HCT116 (cell line): ENCODE results near the gene DOCK1. TPM values are rescaled to one million over a fixed set of nuclear protein-coding genes. Genes with fewer than 3 reads are reported as not detected.

Source experiments
- ATAC-seq: fragments of 200-7000 bp; cut with Tn5 transposase; 2 replicates; pipeline ENCODE4 v1.9.1; 2020; ENCODE audit warnings: mild to moderate bottlenecking, moderate library complexity
- BruUV-seq: library from RNA; stranded (reverse); fragments of 400-500 nt; replicated peaks from 2 replicates; lab custom pipeline; 2021; lab: Mats Ljungman, UMichigan
- CTCF ChIA-PET: fragments of 300-600 bp; sonication (Branson Sonifier 250); formaldehyde crosslinking; loops from one replicate; lab custom pipeline; 2021; ENCODE audit warnings: antibody characterized with exemption; lab: Charles Lee
- POLR2A ChIA-PET: fragments of 300-600, 350-600 bp; sonication (Branson Sonifier 250); formaldehyde crosslinking; loops from one replicate; lab custom pipeline; 2021; ENCODE audit warnings: antibody characterized with exemption; lab: Charles Lee
- RAD21 ChIA-PET, 2 experiments: fragments of 300-600 bp; sonication (Branson Sonifier 250); formaldehyde crosslinking; loops; one replicate each; lab custom pipeline; 2023; ENCODE audit warnings: low total read pairs in 2 of 2; ENCODE audit not compliant: uncharacterized antibody in 2 of 2, unreplicated experiment in 2 of 2, low non-redundant PET in 1 of 2; lab: Charles Lee
- DNase-seq: peaks from one replicate; pipeline ENCODE4 v3.0.0-alpha.2; 2010; ENCODE audit warnings: low read depth, low spot score
- H2AFZ ChIP-seq: fragments of 200-600 bp; shearing (Covaris generic), sonication (generic); 2 replicates; pipeline ENCODE4 v1.6.1; 2017; ENCODE audit warnings: low read depth, mixed run types, mixed read lengths, antibody characterized with exemption, low read length; ENCODE audit not compliant: poor library complexity, severe bottlenecking
- H3K27ac ChIP-seq: 2 replicates; pipeline ENCODE4 v1.5.1; 2012; ENCODE audit warnings: low read depth, low read length
- H3K27me3 ChIP-seq: fragments of 200-600 bp; sonication (generic); 2 replicates; pipeline ENCODE4 v1.6.1; 2016; ENCODE audit warnings: mixed run types, low read length, mixed read lengths; ENCODE audit not compliant: insufficient read depth
- H3K36me3 ChIP-seq, 2 experiments: fragments of 200-500 bp in 1 of 2; fragments of 200-600 bp in 1 of 2; sonication (Bioruptor generic) in 1 of 2; sonication (generic) in 1 of 2; 2 replicates each; pipeline versions ENCODE4 v1.5.1 to v1.6.1; 2014 to 2016; ENCODE audit warnings: low read length in 2 of 2, inconsistent platforms in 1 of 2, mixed read lengths in 1 of 2, mixed run types in 1 of 2; ENCODE audit not compliant: insufficient read depth in 2 of 2, control insufficient read depth in 1 of 2
- H3K4me1 ChIP-seq, 2 experiments: fragments of 200-600 bp in 1 of 2; sonication (generic) in 1 of 2; 2 replicates each; pipeline versions ENCODE4 v1.5.1 to v1.6.1; 2012 to 2017; ENCODE audit warnings: low read length in 2 of 2, inconsistent platforms in 1 of 2, mild to moderate bottlenecking in 1 of 2, mixed read lengths in 1 of 2, mixed run types in 1 of 2, moderate library complexity in 1 of 2; ENCODE audit not compliant: insufficient read depth in 2 of 2, control insufficient read depth in 1 of 2
- H3K4me2 ChIP-seq: fragments of 200-600 bp; sonication (generic); 2 replicates; pipeline ENCODE4 v1.6.1; 2017; ENCODE audit warnings: mixed run types, low read length, mixed read lengths
- H3K4me3 ChIP-seq, 2 experiments: fragments of 200-600 bp in 1 of 2; sonication (generic) in 1 of 2; replicated peaks in 1 of 2; 2 replicates each; pipeline ENCODE4 v1.5.1; 2011 to 2016; ENCODE audit warnings: low read length in 2 of 2, control low read depth in 1 of 2, low read depth in 1 of 2, mild to moderate bottlenecking in 1 of 2, mixed read lengths in 1 of 2, mixed run types in 1 of 2
- H3K79me2 ChIP-seq: fragments of 200-600 bp; sonication (generic); 2 replicates; pipeline ENCODE4 v1.6.1; 2017; ENCODE audit warnings: mild to moderate bottlenecking, mixed run types, low read length, moderate library complexity, mixed read lengths; ENCODE audit not compliant: insufficient read depth
- H3K9ac ChIP-seq: fragments of 200-600 bp; sonication (generic); 2 replicates; pipeline ENCODE4 v1.6.1; 2016; ENCODE audit warnings: low read length, mixed read lengths
- H3K9me2 ChIP-seq: fragments of 200-600 bp; sonication (generic), shearing (Covaris generic); 2 replicates; pipeline ENCODE4 v1.6.1; 2017; ENCODE audit warnings: mixed run types, mild to moderate bottlenecking, moderate library complexity; ENCODE audit not compliant: insufficient read depth
- H3K9me3 ChIP-seq, 2 experiments: fragments of 200-500 bp in 1 of 2; fragments of 200-600 bp in 1 of 2; sonication (Bioruptor generic) in 1 of 2; sonication (generic) in 1 of 2; 2 replicates each; pipeline ENCODE4 v1.6.1; 2014 to 2017; ENCODE audit warnings: low read length in 2 of 2, mixed read lengths in 2 of 2, inconsistent platforms in 1 of 2, low read depth in 1 of 2, mild to moderate bottlenecking in 1 of 2, mixed run types in 1 of 2, moderate library complexity in 1 of 2; ENCODE audit not compliant: control insufficient read depth in 1 of 2, insufficient read depth in 1 of 2
- H4K20me1 ChIP-seq: fragments of 200-600 bp; sonication (generic), shearing (Covaris generic); 2 replicates; pipeline ENCODE4 v1.6.1; 2017; ENCODE audit warnings: mixed run types, mild to moderate bottlenecking, moderate library complexity; ENCODE audit not compliant: insufficient read depth
- ATF3 ChIP-seq: IDR thresholded peaks from 2 replicates; pipeline ENCODE4 v1.6.1; 2012
- CEBPB ChIP-seq: IDR thresholded peaks from 2 replicates; pipeline ENCODE4 v1.6.1; 2012; ENCODE audit warnings: low read depth
- CTCF ChIP-seq, 3 experiments: fragments of 200-600 bp in 1 of 3; sonication (generic) in 1 of 3; IDR thresholded peaks in 2 of 3; conservative IDR thresholded peaks in 1 of 3; 2 replicates each; pipeline ENCODE4 v1.5.1; 2012 to 2017; ENCODE audit warnings: low read depth in 2 of 3, low read length in 2 of 3, antibody characterized with exemption in 1 of 3, borderline replicate concordance in 1 of 3, control low read depth in 1 of 3, mild to moderate bottlenecking in 1 of 3, mixed read lengths in 1 of 3, mixed run types in 1 of 3, moderate library complexity in 1 of 3; ENCODE audit not compliant: insufficient read depth in 1 of 3
- EGR1 ChIP-seq: IDR thresholded peaks from 2 replicates; pipeline ENCODE4 v1.6.1; 2012; ENCODE audit warnings: low read depth
- ELF1 ChIP-seq: IDR thresholded peaks from 2 replicates; pipeline ENCODE4 v1.6.1; 2012; ENCODE audit warnings: low read depth, borderline replicate concordance
- JUND ChIP-seq: IDR thresholded peaks from 2 replicates; pipeline ENCODE4 v1.6.1; 2012
- POLR2A ChIP-seq: IDR thresholded peaks from 2 replicates; pipeline ENCODE4 v1.7.0; 2011; ENCODE audit warnings: borderline replicate concordance; ENCODE audit not compliant: insufficient read depth, insufficient read length; ENCODE audit errors: extremely low read depth
- POLR2AphosphoS5 ChIP-seq: IDR thresholded peaks from 2 replicates; pipeline ENCODE4 v1.6.1; 2011; ENCODE audit warnings: mild to moderate bottlenecking, low read depth, low read length, moderate library complexity
- RAD21 ChIP-seq: IDR thresholded peaks from 2 replicates; pipeline ENCODE4 v1.6.1; 2012; ENCODE audit warnings: low read depth, mild to moderate bottlenecking
- REST ChIP-seq: IDR thresholded peaks from 2 replicates; pipeline ENCODE4 v1.6.1; 2012; ENCODE audit warnings: low read depth
- SIN3A ChIP-seq: IDR thresholded peaks from 2 replicates; pipeline ENCODE4 v1.6.1; 2012; ENCODE audit warnings: low read depth
- SRF ChIP-seq: IDR thresholded peaks from 2 replicates; pipeline ENCODE4 v1.6.1; 2012; ENCODE audit warnings: low read depth
- YY1 ChIP-seq: IDR thresholded peaks from 2 replicates; pipeline ENCODE4 v1.6.1; 2011; ENCODE audit warnings: low read length, low read depth, moderate library complexity, mild to moderate bottlenecking; ENCODE audit not compliant: insufficient replicate concordance; ENCODE audit errors: extremely low read depth
- ZBTB33 ChIP-seq: IDR thresholded peaks from 2 replicates; pipeline ENCODE4 v1.6.1; 2011; ENCODE audit warnings: mild to moderate bottlenecking, low read length, moderate library complexity; ENCODE audit not compliant: insufficient replicate concordance; ENCODE audit errors: extremely low read depth
- ZFX ChIP-seq: fragments of 450-650 bp; IDR thresholded peaks from 2 replicates; pipeline ENCODE4 v1.6.1; 2017
- ZNF274 ChIP-seq: fragments of 200-500 bp; sonication (Bioruptor generic); IDR thresholded peaks from 2 replicates; pipeline ENCODE4 v1.6.1; 2014; ENCODE audit warnings: mild to moderate bottlenecking, low read depth, low read length, inconsistent platforms
- intact Hi-C: fragments of 100-400 bp; cut with micrococcal nuclease; formaldehyde crosslinking; loops from 2 replicates; pipeline ENCODE4 v1.10.0; 2022
- total RNA-seq: library from RNA; stranded (reverse); gene quantifications from one replicate; pipeline ENCODE4 v1.2.1, GENCODE V29; 2021; ENCODE audit not compliant: unreplicated experiment

DOCK1 gene
- total RNA-seq, 1 experiment from 2014 or later, result 46.5 TPM

GRCh38 chr10:127089446-127089845, 184.2 kb downstream of the DOCK1 start:
- no TSS peak for BruUV-seq
- Histone ChIP-seq H3K4me2 (no peak overlapping the region), H3K4me3 (no peak overlapping the region), H3K27ac (no peak overlapping the region), H3K9ac (no peak overlapping the region), H3K36me3 (no peaks in the 10 kb centered on the region), H3K4me1 (no peaks in the 10 kb centered on the region), H3K27me3 (no peaks in the 10 kb centered on the region), H3K9me2 (no peaks in the 10 kb centered on the region), H3K79me2 (no peaks in the 10 kb centered on the region), H4K20me1 (no peaks in the 10 kb centered on the region), H2AFZ (no peak overlapping the region), H3K9me3 (no peaks in the 10 kb centered on the region)
- intact Hi-C loops, result no loop called here
- no peak for ATAC-seq
- TF ChIP-seq CEBPB, result no peak
- TF ChIP-seq JUND, result no peak
- no peak for TF ChIP-seq ZBTB33
- no peak for TF ChIP-seq CTCF (IDR thresholded peaks at IDR 0.05 in 2 of 3, conservative IDR thresholded peaks at IDR 0.05 in 1 of 3; ENCODE audit: borderline replicate concordance in 1 of 3, insufficient read depth in 1 of 3, low read depth in 2 of 3, low read length in 2 of 3)
- TF ChIP-seq SIN3A, result no peak
- TF ChIP-seq RAD21, result no peak
- no peak for TF ChIP-seq SRF
- TF ChIP-seq ZNF274, result no peak
- TF ChIP-seq ELF1, result no peak
- TF ChIP-seq ZFX, result no peak
- TF ChIP-seq YY1, result no peak
- no peak for TF ChIP-seq POLR2AphosphoS5
- TF ChIP-seq ATF3, result no peak
- TF ChIP-seq POLR2A, result no peak
- TF ChIP-seq EGR1, result no peak
- no peak for TF ChIP-seq REST
- RAD21 ChIA-PET, result no interaction called here
- POLR2A ChIA-PET, result no interaction called here
- DNase-seq, result no peak
- CTCF ChIA-PET, result no interaction called here
